ENCODE measurements around the gene STK4.

Gene STK4

GRCh38 chr20:44924541-44924940 is 41.8 kb upstream of the STK4 start:
- no peak for DNase-seq (ENCODE audit: low read depth)
- no peak overlapping the region for H3K4me3 ChIP-seq (ENCODE audit: control insufficient read depth, low read depth, low read length)
- no peak for TF ChIP-seq CTCF (conservative IDR thresholded peaks at IDR 0.05; ENCODE audit: control insufficient read depth, insufficient read depth, low read depth, low read length)

- no peak overlapping the region for H3K4me3 ChIP-seq (ENCODE audit: control insufficient read depth, low read depth, low read length)
- no peak for TF ChIP-seq CTCF (conservative IDR thresholded peaks at IDR 0.05; ENCODE audit: control insufficient read depth, insufficient read depth, low read depth, low read length)
- no peak for DNase-seq (ENCODE audit: low read depth)
Measured at GRCh38 chr20:44928595-44928994, 37.7 kb upstream of the STK4 start.

DNA sequence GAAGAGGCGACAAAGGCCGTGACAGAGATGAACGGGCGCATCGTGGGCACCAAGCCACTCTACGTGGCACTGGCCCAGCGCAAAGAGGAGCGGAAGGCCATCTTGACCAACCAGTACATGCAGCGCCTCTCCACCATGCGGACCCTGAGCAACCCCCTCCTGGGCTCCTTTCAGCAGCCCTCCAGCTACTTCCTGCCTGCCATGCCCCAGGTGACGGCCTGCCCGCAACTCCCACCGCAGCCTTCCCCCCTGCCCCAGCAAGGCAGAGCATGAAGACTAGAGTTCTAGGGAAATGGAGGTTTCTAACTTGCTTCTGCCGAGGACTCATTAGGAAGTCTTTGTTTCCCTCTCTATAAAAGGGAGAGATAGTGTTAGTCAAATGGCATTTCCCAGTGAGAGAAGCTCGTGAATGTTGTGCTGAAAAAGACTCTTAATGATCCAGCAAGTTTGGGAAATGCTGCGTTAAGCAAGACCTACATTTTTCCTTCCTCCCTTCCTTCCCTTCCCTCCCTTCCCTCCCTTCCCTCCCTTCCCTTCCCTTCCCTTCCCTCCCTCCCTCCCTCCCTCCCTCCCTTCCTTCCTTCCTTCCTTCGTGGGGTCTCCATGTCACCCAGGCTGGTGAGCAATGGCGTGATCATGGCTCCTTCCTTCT is 35.7 kb upstream of the STK4 start:
- TF ChIP-seq CTCF (conservative IDR thresholded peaks at IDR 0.05; ENCODE audit: control insufficient read depth, insufficient read depth, low read depth, low read length) = no peak
- no peak for DNase-seq (ENCODE audit: low read depth)
- H3K4me3 ChIP-seq (ENCODE audit: control insufficient read depth, low read depth, low read length) = no peak overlapping the region

GRCh38 chr20:44931911-44932310 is 34.4 kb upstream of the STK4 start:
- no peak for TF ChIP-seq CTCF (conservative IDR thresholded peaks at IDR 0.05; ENCODE audit: control insufficient read depth, insufficient read depth, low read depth, low read length)
- no peak for DNase-seq (ENCODE audit: low read depth)

GRCh38 chr20:44932916-44933315 is 33.4 kb upstream of the STK4 start:
- H3K4me3 ChIP-seq (ENCODE audit: control insufficient read depth, low read depth, low read length) = no peak overlapping the region
- no peak for TF ChIP-seq CTCF (conservative IDR thresholded peaks at IDR 0.05; ENCODE audit: control insufficient read depth, insufficient read depth, low read depth, low read length)
- DNase-seq (ENCODE audit: low read depth) = no peak

More at GRCh38 chr20:44931911-44932310, 34.4 kb upstream of the STK4 start:
- no peak overlapping the region for H3K4me3 ChIP-seq (ENCODE audit: control insufficient read depth, low read depth, low read length)

- no peak overlapping the region for H3K4me3 ChIP-seq (ENCODE audit: control insufficient read depth, low read depth, low read length)
- TF ChIP-seq CTCF (conservative IDR thresholded peaks at IDR 0.05; ENCODE audit: control insufficient read depth, insufficient read depth, low read depth, low read length) = no peak
- no peak for DNase-seq (ENCODE audit: low read depth)
Measured at GRCh38 chr20:44936510-44936909, 29.8 kb upstream of the STK4 start.

- no peak for TF ChIP-seq CTCF (conservative IDR thresholded peaks at IDR 0.05; ENCODE audit: control insufficient read depth, insufficient read depth, low read depth, low read length)
- DNase-seq (ENCODE audit: low read depth) = peak; percentile 6
- no peak overlapping the region for H3K4me3 ChIP-seq (ENCODE audit: control insufficient read depth, low read depth, low read length)
Measured at GRCh38 chr20:44938637-44939036, 27.7 kb upstream of the STK4 start.

Data from fibroblast of mammary gland (primary cell).